Lower leg skin (tissue), 4 donors: ENCODE results near the gene RGS8. TPM values are rescaled to one million over a fixed set of nuclear protein-coding genes. Genes with fewer than 3 reads are reported as not detected.

Source experiments
- DNase-seq, 2 donors: peaks; one replicate each; pipeline ENCODE4 v3.0.0-alpha.2; 2019; ENCODE audit warnings: low spot score in 2 of 2
- H3K4me3 ChIP-seq: fragments of 200-600 bp; sonication (generic); 2 replicates; pipeline ENCODE4 v1.5.1; 2017; ENCODE audit warnings: mild to moderate bottlenecking, low read depth; ENCODE audit not compliant: poor library complexity, severe bottlenecking
- CTCF ChIP-seq, 3 donors: fragments of 450-650 bp; IDR thresholded peaks; one replicate each; pipeline ENCODE4 v1.5.1; 2016; ENCODE audit warnings: antibody characterized with exemption in 3 of 3, mild to moderate bottlenecking in 3 of 3, moderate library complexity in 2 of 3
- POLR2A ChIP-seq, 2 donors: fragments of 450-650 bp; IDR thresholded peaks; one replicate each; pipeline ENCODE4 v1.6.1; 2016 to 2017; ENCODE audit warnings: antibody characterized with exemption in 2 of 2, mild to moderate bottlenecking in 1 of 2, moderate library complexity in 1 of 2
- WGBS, 2 donors: methylation state at CpG; one replicate each; pipeline ENCODE4 v1.1.5; 2018; 5-methylcytosine and 5-hydroxymethylcytosine counted together
- intact Hi-C: fragments of 100-400 bp; cut with DNase I; formaldehyde crosslinking; loops from one replicate; pipeline ENCODE4 v1.15.0; 2023; ENCODE audit warnings: low total_unique reads
- total RNA-seq, 4 donors: library from RNA; depleted of rRNA; stranded (reverse); fragments of >200 nt; gene quantifications; one replicate each; pipeline ENCODE4 v1.1.0, GENCODE V29; 2016

RGS8 gene, protein sequence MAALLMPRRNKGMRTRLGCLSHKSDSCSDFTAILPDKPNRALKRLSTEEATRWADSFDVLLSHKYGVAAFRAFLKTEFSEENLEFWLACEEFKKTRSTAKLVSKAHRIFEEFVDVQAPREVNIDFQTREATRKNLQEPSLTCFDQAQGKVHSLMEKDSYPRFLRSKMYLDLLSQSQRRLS
- total RNA-seq: not detected

DNA sequence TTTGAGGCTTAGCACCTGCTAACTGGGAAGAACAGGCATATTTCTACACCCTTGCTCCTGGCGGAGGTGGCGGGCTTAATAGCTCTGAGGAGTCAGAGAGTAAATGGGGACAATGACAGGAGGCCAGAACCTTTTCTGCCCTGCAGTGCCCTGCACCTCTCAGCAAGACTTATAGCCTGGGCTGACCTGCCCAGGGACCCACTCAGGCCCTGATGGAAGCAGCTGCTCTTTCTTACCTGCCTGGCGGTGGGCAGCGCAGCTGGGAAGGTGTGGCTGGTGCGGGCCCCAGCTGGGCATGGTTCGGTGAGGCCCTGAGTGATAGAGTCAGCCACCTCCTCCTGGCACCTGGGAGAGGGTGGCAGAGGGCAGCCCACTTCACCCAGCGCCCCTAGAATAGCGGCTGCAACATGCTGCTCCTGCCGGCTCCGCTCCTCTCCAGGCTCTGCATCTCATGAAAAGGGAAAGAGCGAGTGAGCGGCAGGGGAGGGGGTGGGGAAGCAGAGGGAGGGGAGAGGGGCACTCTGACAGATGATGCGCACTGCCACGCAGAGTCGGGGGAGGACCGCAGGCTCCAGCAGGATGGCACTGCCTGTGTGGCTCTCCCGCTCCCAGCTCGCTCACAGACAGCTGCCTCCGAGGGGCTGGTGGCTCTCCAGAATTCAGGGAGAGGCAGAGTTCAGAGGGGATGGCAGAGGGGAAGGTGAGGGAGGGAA, at the start of gene RGS8:
TSS of gene RGS8 (minus strand) at position 472 of the 713 bp plus-strand sequence. CDS start 14,938 bp downstream, outside the sequence.
- intact Hi-C loops: no loop called here
- no peak for TF ChIP-seq POLR2A (IDR thresholded peaks at IDR 0.05)
- TF ChIP-seq CTCF (IDR thresholded peaks at IDR 0.05): no peak
- DNase-seq: no peak
- 62 to 73% methylated on average over 19 of the region's 19 CpGs for WGBS, 2 donors
- H3K4me3 ChIP-seq: no peak within 1 kb of the TSS

GRCh38 chr1:182731852-182732575, 47.6 kb upstream of the RGS8 start:
- no peak overlapping the region for H3K4me3 ChIP-seq
- DNase-seq: no peak
- TF ChIP-seq CTCF (IDR thresholded peaks at IDR 0.05) (no peak), POLR2A (IDR thresholded peaks at IDR 0.05) (no peak)
- intact Hi-C loops: no loop called here
- 80 to 83% methylated on average over 4 of the region's 4 CpGs for WGBS, 2 donors

DNA sequence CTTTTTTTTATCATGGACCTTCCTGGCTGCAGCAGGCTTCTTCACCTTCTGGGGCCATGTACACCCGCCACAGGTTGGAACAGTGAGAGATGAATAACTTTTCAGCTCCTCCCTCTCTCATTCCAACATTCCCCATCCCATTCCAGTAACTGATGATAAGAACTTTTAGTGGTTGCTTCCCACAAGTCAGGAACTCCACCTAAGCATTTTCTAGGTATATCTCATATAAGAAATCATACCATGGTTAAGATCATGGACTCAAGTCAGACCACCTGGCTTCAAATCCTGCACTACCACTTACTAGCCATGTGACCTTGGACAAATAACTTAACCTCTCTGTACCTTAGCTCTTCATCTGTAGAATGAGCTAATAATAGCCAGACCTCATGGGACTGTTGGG, 42.5 kb upstream of the RGS8 start:
- no peak overlapping the region for H3K4me3 ChIP-seq
- intact Hi-C loops: no loop called here
- TF ChIP-seq CTCF (IDR thresholded peaks at IDR 0.05) (no peak), POLR2A (IDR thresholded peaks at IDR 0.05) (no peak)
- whole genome bisulfite sequencing, 2 donors: 90 to 93% methylated on average over 1 of the region's 1 CpG
- no peak for DNase-seq

DNA sequence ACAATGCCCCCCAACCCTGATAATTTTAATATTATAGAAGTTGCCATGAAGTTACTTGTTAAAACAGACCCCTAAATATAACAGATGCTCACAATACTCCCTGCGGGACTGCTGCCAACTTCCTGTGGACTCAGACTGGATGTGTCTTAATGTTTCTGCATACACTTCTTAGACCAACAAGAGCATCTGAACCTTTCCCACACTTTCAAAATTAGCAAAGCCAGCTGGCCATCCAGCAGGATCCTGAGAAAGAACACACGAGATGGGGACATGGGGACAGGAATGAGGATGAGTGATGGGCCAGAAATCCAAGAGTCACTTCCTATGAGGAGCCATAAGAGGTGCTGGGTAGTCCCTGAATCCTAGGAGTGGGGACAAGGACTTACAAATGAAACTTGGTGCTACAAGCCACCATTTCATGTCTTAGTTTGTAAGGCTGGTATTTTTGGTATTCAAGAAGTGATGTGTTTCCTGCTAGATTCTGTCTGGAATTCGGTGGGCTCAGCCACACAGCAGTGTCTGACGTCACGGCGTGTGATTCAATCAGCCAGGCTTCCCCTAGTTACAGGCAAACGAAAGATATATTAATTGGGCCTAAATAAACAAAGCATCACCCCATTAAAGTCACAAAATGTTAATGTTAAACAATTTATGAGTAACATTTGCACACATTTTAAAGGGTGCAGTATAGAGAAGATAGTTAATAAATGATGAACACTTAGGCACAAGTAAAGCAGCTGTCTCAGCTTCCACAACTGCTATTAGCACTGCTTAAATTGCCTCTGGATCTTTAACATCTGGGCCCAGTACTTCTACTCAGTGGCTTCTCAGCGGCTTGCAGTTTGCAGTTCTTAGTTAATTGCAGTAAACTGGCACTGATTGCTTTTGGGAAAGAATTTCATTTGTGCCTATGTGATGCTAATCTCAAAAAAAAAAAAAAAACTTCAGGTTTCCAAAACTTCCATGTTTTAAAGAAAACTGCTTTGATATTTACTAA, 41.2 kb upstream of the RGS8 start:
- DNase-seq: no peak
- TF ChIP-seq CTCF (IDR thresholded peaks at IDR 0.05) (no peak), POLR2A (IDR thresholded peaks at IDR 0.05) (no peak)
- intact Hi-C loops: no loop called here
- H3K4me3 ChIP-seq: no peak overlapping the region
- 79 to 85% methylated on average over 8 of the region's 8 CpGs for WGBS, 2 donors

DNA sequence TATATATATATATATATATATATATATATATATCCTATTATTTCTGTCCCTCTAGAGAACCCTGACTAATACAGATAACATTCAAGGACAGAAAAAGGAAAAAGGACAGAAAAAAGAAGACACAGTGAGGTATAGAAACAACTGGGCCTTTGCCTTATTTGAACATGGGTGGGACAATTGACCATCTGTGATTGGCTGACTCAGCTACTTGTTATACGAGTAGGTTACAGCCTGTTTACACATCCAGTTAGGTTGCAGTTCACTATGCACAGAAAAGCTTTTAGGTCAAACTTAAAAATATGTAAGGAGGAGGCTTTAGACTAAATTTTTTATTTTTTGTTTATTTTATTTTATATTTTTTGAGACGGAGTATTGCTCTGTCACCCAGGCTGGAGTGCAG, 39.8 kb upstream of the RGS8 start:
- intact Hi-C loops: no loop called here
- no peak for TF ChIP-seq POLR2A (IDR thresholded peaks at IDR 0.05)
- no peak for TF ChIP-seq CTCF (IDR thresholded peaks at IDR 0.05)
- no peak overlapping the region for H3K4me3 ChIP-seq
- no peak for DNase-seq
- 80 to 83% methylated on average over 2 of the region's 2 CpGs for WGBS, 2 donors
